WERI-Rb-1 (cell line): ENCODE measurements around the gene GNG12.

Source experiments
- DNase-seq: peaks from one replicate; pipeline ENCODE4 v3.0.0-alpha.2; 2020
- H3K27ac ChIP-seq: fragments of 250-450 bp; sonication (Bioruptor Pico); 2 replicates; pipeline ENCODE4 v1.5.1; 2020; ENCODE audit warnings: mild to moderate bottlenecking, moderate library complexity
- H3K27me3 ChIP-seq: fragments of 250-450 bp; sonication (Bioruptor Pico); 2 replicates; pipeline ENCODE4 v1.5.1; 2021; ENCODE audit warnings: mild to moderate bottlenecking, low read depth, moderate library complexity; ENCODE audit not compliant: insufficient read depth, severe bottlenecking
- H3K36me3 ChIP-seq: fragments of 250-450 bp; sonication (Bioruptor Pico); 2 replicates; pipeline ENCODE4 v1.5.1; 2020; ENCODE audit warnings: mild to moderate bottlenecking, moderate library complexity
- H3K4me3 ChIP-seq: 2 replicates; pipeline ENCODE4 v1.5.1; 2011; ENCODE audit warnings: low read depth, mild to moderate bottlenecking, control low read depth, low read length
- H3K9me3 ChIP-seq: fragments of 250-450 bp; sonication (Bioruptor Pico); 2 replicates; pipeline ENCODE4 v1.5.1; 2021; ENCODE audit warnings: mild to moderate bottlenecking, moderate library complexity; ENCODE audit not compliant: severe bottlenecking
- TF ChIP-seq, protein P1 (sequence below): IDR thresholded peaks from 2 replicates; pipeline ENCODE4 v1.5.1; 2011; ENCODE audit warnings: low read depth, mild to moderate bottlenecking, control low read depth, inconsistent platforms, low read length

Gene GNG12

DNA sequence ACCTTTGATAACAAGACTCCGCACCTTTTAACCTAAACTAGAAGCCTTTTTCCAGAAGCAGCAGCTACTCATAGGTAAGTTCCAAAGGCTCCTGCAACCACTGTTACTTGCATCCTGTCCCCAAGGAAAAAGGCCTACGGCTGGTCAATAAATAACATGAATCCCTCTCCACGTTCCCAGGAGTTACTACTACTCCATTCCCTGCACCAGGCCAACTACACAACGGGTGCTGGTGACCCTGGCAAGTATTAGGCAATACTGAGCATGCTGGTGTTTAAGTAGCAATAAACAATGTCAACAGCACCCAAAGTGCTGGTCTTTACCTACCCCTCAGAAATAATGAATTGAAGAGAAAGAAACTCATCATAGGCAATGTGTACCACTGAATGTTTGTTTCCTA, 7.7 kb downstream of the GNG12 start:
- H3K27ac ChIP-seq = no peak overlapping the region
- H3K36me3 ChIP-seq = peaks cover 9% of the 10 kb centered on the region
- H3K9me3 ChIP-seq = no peaks in the 10 kb centered on the region
- TF ChIP-seq, protein P1, sequence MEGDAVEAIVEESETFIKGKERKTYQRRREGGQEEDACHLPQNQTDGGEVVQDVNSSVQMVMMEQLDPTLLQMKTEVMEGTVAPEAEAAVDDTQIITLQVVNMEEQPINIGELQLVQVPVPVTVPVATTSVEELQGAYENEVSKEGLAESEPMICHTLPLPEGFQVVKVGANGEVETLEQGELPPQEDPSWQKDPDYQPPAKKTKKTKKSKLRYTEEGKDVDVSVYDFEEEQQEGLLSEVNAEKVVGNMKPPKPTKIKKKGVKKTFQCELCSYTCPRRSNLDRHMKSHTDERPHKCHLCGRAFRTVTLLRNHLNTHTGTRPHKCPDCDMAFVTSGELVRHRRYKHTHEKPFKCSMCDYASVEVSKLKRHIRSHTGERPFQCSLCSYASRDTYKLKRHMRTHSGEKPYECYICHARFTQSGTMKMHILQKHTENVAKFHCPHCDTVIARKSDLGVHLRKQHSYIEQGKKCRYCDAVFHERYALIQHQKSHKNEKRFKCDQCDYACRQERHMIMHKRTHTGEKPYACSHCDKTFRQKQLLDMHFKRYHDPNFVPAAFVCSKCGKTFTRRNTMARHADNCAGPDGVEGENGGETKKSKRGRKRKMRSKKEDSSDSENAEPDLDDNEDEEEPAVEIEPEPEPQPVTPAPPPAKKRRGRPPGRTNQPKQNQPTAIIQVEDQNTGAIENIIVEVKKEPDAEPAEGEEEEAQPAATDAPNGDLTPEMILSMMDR = no peak
- H3K4me3 ChIP-seq = no peak overlapping the region
- DNase-seq = no peak
- no peaks in the 10 kb centered on the region for H3K27me3 ChIP-seq

DNA sequence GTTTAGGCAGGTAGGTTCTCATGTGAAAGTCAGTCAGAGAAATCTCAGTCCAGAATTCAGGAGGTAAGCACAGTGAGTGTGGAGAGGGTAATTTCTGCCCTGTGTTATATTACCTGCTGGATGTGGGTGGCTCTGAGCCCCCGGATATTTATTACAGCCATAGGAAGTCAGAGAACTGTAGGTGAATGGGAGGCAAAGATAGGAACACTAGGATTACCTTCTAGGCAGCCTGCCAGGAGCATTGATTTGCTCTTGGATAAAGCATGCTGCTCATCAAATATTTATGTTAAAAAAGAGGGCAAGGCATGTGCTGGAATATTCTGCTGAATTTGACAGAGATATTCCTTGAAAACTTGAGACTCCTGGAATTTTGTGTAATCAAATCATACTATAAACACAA, 8.5 kb downstream of the GNG12 start:
- H3K27me3 ChIP-seq = no peaks in the 10 kb centered on the region
- DNase-seq = no peak
- H3K9me3 ChIP-seq = no peaks in the 10 kb centered on the region
- no peak overlapping the region for H3K27ac ChIP-seq
- peaks cover 13% of the 10 kb centered on the region for H3K36me3 ChIP-seq
- H3K4me3 ChIP-seq = no peak overlapping the region
- TF ChIP-seq, protein P1 = no peak

DNA sequence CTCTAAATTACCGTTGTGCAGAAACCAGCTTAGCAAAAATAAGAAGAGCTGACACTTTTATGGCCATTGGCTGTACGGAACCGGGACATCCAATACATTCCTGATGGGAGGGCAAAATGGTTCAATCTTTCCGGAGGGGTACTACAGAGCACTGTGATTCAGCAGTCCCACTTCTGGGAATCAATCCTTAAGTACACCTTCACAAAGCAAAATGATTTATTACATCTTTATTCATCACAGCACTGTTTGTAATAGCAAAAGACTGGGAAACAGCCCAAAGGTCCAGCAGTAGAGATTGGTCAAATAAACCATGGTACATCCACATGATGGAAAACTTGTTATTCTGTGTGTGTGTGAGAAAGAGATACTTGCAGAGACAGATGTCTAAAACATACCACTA, 9.7 kb downstream of the GNG12 start:
- Histone ChIP-seq H3K4me3 (no peak overlapping the region), H3K27ac (no peak overlapping the region), H3K9me3 (no peaks in the 10 kb centered on the region), H3K36me3 (peaks cover 10% of the 10 kb centered on the region), H3K27me3 (no peaks in the 10 kb centered on the region)
- TF ChIP-seq, protein P1 = no peak
- no peak for DNase-seq

DNA sequence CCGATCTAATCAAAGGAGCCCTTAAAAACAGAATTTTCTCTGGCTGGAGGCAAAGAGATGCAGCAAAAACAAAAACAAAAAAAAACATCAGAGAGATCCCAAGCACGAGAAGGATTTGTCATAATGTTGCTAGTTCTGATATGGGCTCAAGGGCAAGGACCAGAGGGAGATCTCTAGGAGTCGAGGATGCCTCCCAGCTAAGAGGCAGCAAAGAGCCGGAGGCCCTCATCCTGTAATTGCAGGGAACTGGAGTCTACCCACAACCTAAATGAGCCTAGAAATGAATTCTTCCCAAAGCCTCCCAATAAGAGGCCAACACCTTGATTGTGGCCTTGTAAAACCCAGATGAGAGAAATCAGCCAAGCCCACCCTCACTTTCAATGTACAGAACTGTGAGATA, 12.0 kb downstream of the GNG12 start:
- Histone ChIP-seq H3K27me3 (no peaks in the 10 kb centered on the region), H3K9me3 (no peaks in the 10 kb centered on the region), H3K27ac (no peak overlapping the region), H3K36me3 (peaks cover 3% of the 10 kb centered on the region), H3K4me3 (no peak overlapping the region)
- TF ChIP-seq, protein P1 = no peak
- no peak for DNase-seq

DNA sequence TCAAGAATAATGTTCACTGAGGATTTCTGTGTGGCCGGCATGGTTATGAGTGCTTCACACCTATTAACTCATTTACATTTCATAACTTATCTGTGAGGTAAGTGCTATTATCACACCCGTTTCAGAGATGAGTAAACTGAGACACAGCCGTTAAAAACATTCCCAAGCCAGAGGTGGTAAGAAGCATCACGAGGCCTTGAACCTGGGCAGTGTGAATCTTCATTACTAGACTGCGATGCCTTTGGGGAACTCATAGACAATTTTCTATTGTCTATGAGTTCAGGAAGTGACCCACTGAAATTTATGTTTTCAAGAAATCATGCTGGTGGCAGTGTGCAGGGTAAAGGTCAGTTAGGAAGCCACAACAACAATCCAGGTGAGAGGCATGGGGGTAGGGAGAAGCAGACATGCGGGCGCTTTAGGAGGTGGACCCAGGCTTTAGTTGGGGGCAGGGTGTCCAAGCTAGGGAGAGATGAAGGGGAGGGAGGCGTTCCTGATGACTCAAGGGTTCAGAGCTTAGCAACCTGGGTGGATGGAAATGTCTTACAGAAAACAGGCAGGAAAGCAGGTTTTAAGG, 14.5 kb downstream of the GNG12 start:
- DNase-seq = no peak
- H3K36me3 ChIP-seq = peaks cover 3% of the 10 kb centered on the region
- no peak overlapping the region for H3K27ac ChIP-seq
- no peaks in the 10 kb centered on the region for H3K27me3 ChIP-seq
- TF ChIP-seq, protein P1 = no peak
- no peaks in the 10 kb centered on the region for H3K9me3 ChIP-seq
- H3K4me3 ChIP-seq = no peak overlapping the region

DNA sequence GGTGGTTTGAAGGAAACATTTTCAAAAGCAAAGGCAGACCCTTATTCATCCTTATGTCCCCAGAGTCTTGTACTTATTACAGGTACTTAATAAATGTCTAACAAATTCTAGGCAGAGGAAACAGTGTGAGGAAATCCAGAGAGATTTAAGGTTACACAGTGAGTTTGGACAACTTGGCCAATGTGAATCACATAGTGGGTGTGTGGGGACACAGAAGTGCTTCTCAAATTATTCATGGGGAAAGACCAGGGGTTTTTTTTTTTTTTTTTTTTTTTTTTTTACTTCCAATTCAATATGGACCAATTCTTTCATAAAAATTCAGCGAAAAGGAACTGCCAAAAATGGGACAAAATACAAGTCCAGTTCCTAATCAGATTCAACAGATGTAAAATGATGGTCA, 15.1 kb downstream of the GNG12 start:
- H3K27ac ChIP-seq = no peak overlapping the region
- H3K9me3 ChIP-seq = no peaks in the 10 kb centered on the region
- no peak overlapping the region for H3K4me3 ChIP-seq
- peaks cover 3% of the 10 kb centered on the region for H3K36me3 ChIP-seq
- no peaks in the 10 kb centered on the region for H3K27me3 ChIP-seq
- TF ChIP-seq, protein P1 = no peak
- DNase-seq = no peak
